Calu3 (cell line): ENCODE measurements around the gene UCP2. TPM values are rescaled to one million over a fixed set of nuclear protein-coding genes. Genes with fewer than 3 reads are reported as not detected.

Source experiments
- BruUV-seq: library from RNA; stranded (reverse); fragments of 400-500 nt; replicated peaks from 2 replicates; lab custom pipeline; 2021; lab: Mats Ljungman, UMichigan
- CTCF ChIA-PET: fragments of 300-600 bp; sonication (Branson Sonifier 250); formaldehyde crosslinking; loops from one replicate; lab custom pipeline; 2022; ENCODE audit warnings: antibody characterized with exemption; lab: Charles Lee
- DNase-seq: peaks from one replicate; pipeline ENCODE4 v3.0.0; 2022
- H3K27ac Mint-ChIP-seq: one replicate; pipeline ENCODE4 v1.8.0; 2022; ENCODE audit warnings: mixed read lengths; ENCODE audit not compliant: unreplicated experiment
- H3K27me3 Mint-ChIP-seq: one replicate; pipeline ENCODE4 v1.8.0; 2022; ENCODE audit warnings: mixed read lengths; ENCODE audit not compliant: unreplicated experiment
- H3K36me3 Mint-ChIP-seq: one replicate; pipeline ENCODE4 v1.8.0; 2022; ENCODE audit warnings: mild to moderate bottlenecking, moderate library complexity, mixed read lengths; ENCODE audit not compliant: insufficient read depth, unreplicated experiment
- H3K4me1 Mint-ChIP-seq: one replicate; pipeline ENCODE4 v1.8.0; 2022; ENCODE audit warnings: mild to moderate bottlenecking, low read depth, mixed read lengths; ENCODE audit not compliant: unreplicated experiment
- H3K4me3 Mint-ChIP-seq: one replicate; pipeline ENCODE4 v1.8.0; 2022; ENCODE audit warnings: mild to moderate bottlenecking, low read depth, moderate library complexity, mixed read lengths; ENCODE audit not compliant: unreplicated experiment
- H3K9me3 Mint-ChIP-seq: one replicate; pipeline ENCODE4 v1.8.0; 2022; ENCODE audit warnings: low read depth, mixed read lengths; ENCODE audit not compliant: unreplicated experiment
- CTCF ChIP-seq: fragments of 200-600 bp; IDR thresholded peaks from one replicate; pipeline ENCODE4 v1.8.0; 2022; ENCODE audit warnings: antibody characterized with exemption; ENCODE audit not compliant: unreplicated experiment
- intact Hi-C: fragments of 100-400 bp; cut with micrococcal nuclease; formaldehyde crosslinking; loops from one replicate; pipeline ENCODE4 v1.10.0; 2022; ENCODE audit not compliant: unreplicated experiment
- total RNA-seq: library from RNA; stranded (reverse); gene quantifications from 2 replicates; pipeline ENCODE4 v1.2.3, GENCODE V29; 2022

UCP2 gene
- total RNA-seq, 1 experiment from 2014 or later: 14.7 TPM

- CTCF ChIA-PET: interaction anchor here (1.6 kb wide), 1 partner anchor 13 kb away, joined by 3 read pairs; no protein-coding TSS in a partner anchor
- Mint-ChIP-seq H3K27ac (no peak overlapping the region), H3K4me3 (no peak overlapping the region), H3K4me1 (no peaks in the 10 kb centered on the region), H3K27me3 (no peaks in the 10 kb centered on the region), H3K36me3 (no peaks in the 10 kb centered on the region), H3K9me3 (no peaks in the 10 kb centered on the region)
- DNase-seq: no peak
- intact Hi-C loops: no loop called here
- BruUV-seq: no TSS peak
- TF ChIP-seq CTCF: no peak
Measured at GRCh38 chr11:74017631-74018030, 35.0 kb upstream of the UCP2 start.

- Mint-ChIP-seq H3K9me3 (no peaks in the 10 kb centered on the region), H3K4me3 (no peak overlapping the region), H3K27me3 (no peaks in the 10 kb centered on the region), H3K27ac (no peak overlapping the region), H3K4me1 (no peaks in the 10 kb centered on the region), H3K36me3 (peaks cover 3% of the 10 kb centered on the region)
- no TSS peak for BruUV-seq
- no peak for DNase-seq
- intact Hi-C loops: no loop called here
- CTCF ChIA-PET: no interaction called here
- TF ChIP-seq CTCF: no peak
Measured at GRCh38 chr11:74015919-74016684, 33.5 kb upstream of the UCP2 start.

GRCh38 chr11:74014880-74015279, 32.2 kb upstream of the UCP2 start:
- H3K27ac Mint-ChIP-seq: no peak overlapping the region
- peaks cover 5% of the 10 kb centered on the region for H3K36me3 Mint-ChIP-seq
- no peaks in the 10 kb centered on the region for H3K27me3 Mint-ChIP-seq
- intact Hi-C loops: no loop called here
- DNase-seq: no peak
- no peak for TF ChIP-seq CTCF
- no peaks in the 10 kb centered on the region for H3K9me3 Mint-ChIP-seq
- no peak overlapping the region for H3K4me3 Mint-ChIP-seq
- BruUV-seq: no TSS peak
- CTCF ChIA-PET: no interaction called here
- H3K4me1 Mint-ChIP-seq: no peaks in the 10 kb centered on the region

- intact Hi-C loops: no loop called here
- H3K9me3 Mint-ChIP-seq: no peaks in the 10 kb centered on the region
- H3K27me3 Mint-ChIP-seq: no peaks in the 10 kb centered on the region
- H3K4me3 Mint-ChIP-seq: no peak overlapping the region
- no peaks in the 10 kb centered on the region for H3K4me1 Mint-ChIP-seq
- CTCF ChIA-PET: no interaction called here
- no peak for TF ChIP-seq CTCF
- BruUV-seq: no TSS peak
- DNase-seq: no peak
- no peak overlapping the region for H3K27ac Mint-ChIP-seq
- peaks cover 5% of the 10 kb centered on the region for H3K36me3 Mint-ChIP-seq
Measured at GRCh38 chr11:74013141-74013540, 30.5 kb upstream of the UCP2 start.
